HG02981 (cell line): Measurements from ENCODE around the gene FETUB.
A peak's percentile ranks its signal among the peaks of the same experiment; 100 is the strongest.

Experiments used
- ATAC-seq: cut with Tn5 transposase; IDR thresholded peaks from one replicate; pipeline ENCODE4 v1.9.1; 2021; ENCODE audit warnings: mild to moderate bottlenecking, moderate library complexity; ENCODE audit not compliant: unreplicated experiment

FETUB gene

GRCh38 chr3:186612721-186613636 is 27.2 kb upstream of the FETUB start, which contains the start of gene AHSG:
AHSG (plus strand) TSS chr3:186613060; CDS start chr3:186613142, 82 bp downstream.
- ATAC-seq = no peak

DNA sequence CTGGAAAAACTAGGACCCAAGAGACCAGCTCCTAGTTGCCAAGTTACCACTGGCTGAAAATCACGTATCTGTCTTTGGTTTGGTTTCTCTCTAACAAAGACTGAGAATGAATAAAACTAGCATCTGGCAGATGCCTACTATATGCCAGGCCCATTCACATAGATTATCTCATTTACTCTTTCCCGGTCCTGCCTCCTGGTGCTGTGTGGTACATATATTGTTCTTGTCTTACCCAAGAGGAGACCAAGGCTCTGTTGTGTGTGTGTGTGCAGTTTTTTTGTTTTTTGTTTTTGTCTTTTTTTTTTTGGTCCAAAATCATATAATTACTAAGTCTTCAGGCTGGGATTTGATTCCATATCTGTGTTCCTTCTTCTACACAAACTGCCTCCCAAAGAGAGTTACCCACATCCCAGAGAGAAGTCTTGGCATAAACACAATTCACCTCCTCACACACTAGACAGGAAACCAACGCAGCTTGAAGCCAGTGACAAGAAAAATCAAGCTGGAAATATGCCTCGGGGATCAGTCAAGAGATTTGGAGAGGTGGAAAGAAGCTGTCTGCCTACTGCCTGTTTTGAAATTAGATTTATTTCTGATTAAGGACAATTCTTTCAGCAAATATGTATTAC is 26.4 kb upstream of the FETUB start:
- no peak for ATAC-seq

DNA sequence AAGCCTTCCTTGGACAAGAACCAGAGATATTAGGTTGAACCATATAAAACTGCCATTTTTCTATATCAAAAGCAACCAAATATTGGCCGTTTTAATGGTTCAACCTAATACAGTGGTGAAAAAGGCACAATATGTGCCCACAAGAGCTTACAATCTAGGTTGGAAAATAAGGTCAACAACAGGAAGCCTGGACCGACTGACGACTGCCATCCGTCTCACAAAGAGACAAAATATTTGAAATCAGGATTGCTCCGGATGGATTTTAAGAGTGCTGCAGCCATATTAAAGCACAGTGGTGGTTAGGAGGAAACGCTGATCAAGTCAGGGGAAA is 26.0 kb upstream of the FETUB start:
- ATAC-seq = no peak

- no peak for ATAC-seq
Measured at GRCh38 chr3:186614597-186615483, 25.4 kb upstream of the FETUB start.

GRCh38 chr3:186616299-186616617 is 23.9 kb upstream of the FETUB start:
- ATAC-seq = no peak

GRCh38 chr3:186617036-186617946 is 22.9 kb upstream of the FETUB start:
- peak; percentile 95 for ATAC-seq

GRCh38 chr3:186618318-186618938 is 21.8 kb upstream of the FETUB start:
- ATAC-seq = no peak

DNA sequence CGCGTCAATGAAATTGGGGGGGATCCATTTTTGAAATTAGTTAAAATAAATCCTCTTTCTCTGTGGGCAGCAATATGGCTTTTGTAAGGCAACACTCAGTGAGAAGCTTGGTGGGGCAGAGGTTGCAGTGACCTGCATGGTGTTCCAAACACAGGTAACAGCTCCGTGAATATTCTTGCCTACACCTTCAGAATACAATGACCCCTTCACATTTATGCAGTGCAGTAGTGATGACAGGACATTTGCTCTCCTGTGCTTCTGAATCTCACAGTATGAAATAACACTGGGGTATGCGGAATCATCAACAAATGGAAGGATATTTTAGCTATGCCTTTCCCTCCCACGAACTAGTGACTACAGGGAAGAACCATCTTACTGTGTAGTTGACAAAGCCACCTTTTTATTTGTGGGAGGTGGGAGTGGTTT is 20.4 kb upstream of the FETUB start:
- no peak for ATAC-seq

- ATAC-seq = no peak
Measured at GRCh38 chr3:186620213-186621092, 19.7 kb upstream of the FETUB start.

- no peak for ATAC-seq
Measured at GRCh38 chr3:186621894-186622650, 18.1 kb upstream of the FETUB start.

DNA sequence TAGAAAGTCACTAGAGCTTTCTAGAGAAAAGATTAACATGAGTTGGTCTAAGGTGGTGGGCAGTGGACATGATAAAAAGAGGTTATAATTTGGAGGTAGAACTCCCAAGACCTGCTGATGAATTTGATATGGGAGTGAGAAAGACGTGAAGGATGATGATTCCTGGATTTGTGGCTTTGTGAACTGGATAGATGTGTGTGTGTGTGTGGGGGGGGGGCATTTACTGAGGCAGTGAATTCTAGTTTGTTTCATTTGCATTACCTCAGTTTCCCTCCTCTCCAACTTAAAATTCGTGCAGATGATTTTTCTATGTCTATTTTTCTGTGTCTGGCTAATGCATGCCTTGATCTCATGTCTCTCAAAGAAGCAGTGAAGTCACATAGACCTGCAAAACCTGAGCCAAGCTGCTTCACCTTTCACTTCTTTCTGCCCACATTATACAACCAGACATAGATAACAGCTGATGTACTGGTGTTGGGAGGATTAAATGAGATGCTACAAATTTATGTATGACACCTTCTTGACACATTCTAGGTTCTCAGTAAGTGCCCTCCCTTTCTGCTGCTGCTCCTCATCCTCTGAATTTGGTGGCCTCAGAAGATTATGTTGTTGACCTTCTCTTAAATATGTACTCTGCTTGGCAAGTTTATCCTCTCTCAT is 17.4 kb upstream of the FETUB start:
- no peak for ATAC-seq

GRCh38 chr3:186624598-186624997 is 15.6 kb upstream of the FETUB start:
- ATAC-seq = no peak

GRCh38 chr3:186625600-186626042 is 14.6 kb upstream of the FETUB start:
- no peak for ATAC-seq

DNA sequence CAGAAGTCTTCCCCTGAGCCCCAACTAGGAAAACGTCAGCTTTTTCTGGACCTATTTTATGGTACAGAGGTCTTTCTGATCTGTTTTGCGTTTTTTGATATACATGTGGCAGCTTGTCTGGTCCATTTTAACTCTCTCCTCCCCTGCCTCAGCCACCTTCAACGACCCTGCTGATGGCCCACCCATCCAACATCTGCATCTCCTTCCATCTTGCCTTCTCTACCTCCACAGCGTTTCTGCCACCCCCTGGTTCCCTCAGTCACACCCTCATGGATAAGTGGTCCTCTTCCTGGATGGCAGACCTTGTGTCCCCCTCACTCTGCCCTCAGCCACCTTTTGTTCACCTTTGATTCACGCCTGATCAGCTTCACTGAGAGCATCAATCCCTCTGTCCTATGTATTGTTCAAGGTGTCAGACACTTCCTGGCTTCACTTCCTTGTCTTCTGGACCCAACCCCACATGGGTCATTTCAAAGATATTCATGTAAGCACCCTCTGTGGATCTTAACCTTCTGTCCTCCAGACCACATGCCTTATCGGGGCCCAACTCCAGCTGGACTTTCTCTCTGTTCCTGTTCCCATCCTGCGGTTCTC is 13.8 kb upstream of the FETUB start:
- ATAC-seq = no peak

DNA sequence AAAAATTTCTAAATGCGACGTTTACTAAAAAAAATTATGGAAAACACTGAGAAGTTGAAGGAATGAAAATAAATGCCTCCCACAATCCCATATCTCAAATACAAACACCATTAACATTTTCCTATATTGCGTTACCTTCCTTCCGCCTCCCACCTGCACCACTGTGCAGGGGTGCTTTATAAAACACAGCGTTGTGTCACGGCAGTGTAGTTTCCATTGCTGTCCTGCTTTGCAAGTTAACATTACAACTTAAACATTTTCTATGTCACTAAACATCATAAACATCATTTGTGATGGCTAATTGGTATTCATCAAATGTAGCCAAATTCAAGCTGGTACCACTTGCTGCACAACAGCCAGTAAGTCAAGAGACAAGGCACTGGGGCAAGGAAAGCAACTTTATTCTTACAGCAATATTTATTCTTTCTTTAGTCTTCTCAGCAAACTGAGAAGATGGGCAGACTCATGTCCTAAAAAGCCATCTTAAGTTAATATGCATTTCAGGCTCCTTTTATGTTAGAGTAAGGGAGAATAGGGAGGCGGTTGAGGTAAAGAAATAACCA is 12.3 kb upstream of the FETUB start:
- no peak for ATAC-seq

DNA sequence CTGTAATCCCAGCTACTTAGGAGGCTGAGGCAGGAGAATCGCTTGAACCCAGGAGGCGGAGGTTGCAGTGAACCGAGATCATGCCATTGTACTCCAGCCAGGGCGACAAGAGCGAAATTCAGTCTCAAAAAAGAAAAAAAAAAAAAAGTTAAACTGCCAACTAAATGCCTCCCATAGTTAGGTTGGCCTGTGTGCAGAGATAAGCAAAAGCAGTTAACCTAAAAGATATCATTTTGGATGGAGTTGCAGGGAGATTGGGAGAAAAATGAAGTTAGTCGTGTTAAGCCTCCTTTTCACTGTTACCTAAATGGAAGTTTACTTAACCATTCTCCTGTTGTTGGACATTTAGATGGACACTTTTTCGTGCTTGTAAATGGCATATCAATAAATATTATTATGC is 11.4 kb upstream of the FETUB start:
- no peak for ATAC-seq
